HepG2 (cell line): ENCODE results near the gene CHAF1A. TPM values are rescaled to one million over a fixed set of nuclear protein-coding genes. Genes with fewer than 3 reads are reported as not detected.

Source experiments
- ATAC-seq: fragments of 200-7000 bp; cut with Tn5 transposase; 3 replicates; pipeline ENCODE4 v1.9.1; 2020; ENCODE audit warnings: mild to moderate bottlenecking, moderate library complexity
- BruUV-seq: library from RNA; stranded (reverse); fragments of 400-500 nt; replicated peaks from 2 replicates; lab custom pipeline; 2021; lab: Mats Ljungman, UMichigan
- CTCF ChIA-PET: fragments of 300-600 bp; formaldehyde crosslinking; extraction: SDS; loops from one replicate; lab custom pipeline; 2021; ENCODE audit warnings: low total read pairs, inconsistent platforms, low intra/inter-chr PET ratio; lab: Yijun Ruan, JAX
- POLR2A ChIA-PET: fragments of 350-600 bp; sonication (Branson Sonifier 250); formaldehyde crosslinking; loops from one replicate; lab custom pipeline; 2020; ENCODE audit warnings: antibody characterized with exemption, inconsistent platforms; lab: Yijun Ruan, JAX
- DNase-seq: peaks from one replicate; pipeline ENCODE4 v3.0.0-alpha.2; 2015; ENCODE audit warnings: low spot score
- FAIRE-seq: peaks from 3 replicates; lab custom pipeline; 2011; peaks lifted over from hg19 to GRCh38; lab: Jason Lieb, UNC
- H2AFZ ChIP-seq: one replicate; pipeline ENCODE4 v1.6.1; 2011; ENCODE audit warnings: low read length, inconsistent platforms
- H3K27ac ChIP-seq: fragments of 300-600 bp; 3 replicates; pipeline ENCODE4 v1.8.0; 2011; ENCODE audit warnings: mixed run types, mild to moderate bottlenecking, mixed read lengths, low read length, inconsistent platforms; ENCODE audit not compliant: insufficient read depth; ENCODE audit errors: extremely low read length
- H3K27me3 ChIP-seq, 2 experiments: fragments of 200-600 bp in 1 of 2; 2 replicates in 1 of 2; 3 replicates in 1 of 2; pipeline versions ENCODE4 v1.6.0 to v1.8.0; 2011; ENCODE audit warnings: low read length in 2 of 2, mild to moderate bottlenecking in 2 of 2, moderate library complexity in 2 of 2, inconsistent platforms in 1 of 2; ENCODE audit not compliant: insufficient read depth in 2 of 2, control insufficient read depth in 1 of 2
- H3K36me3 ChIP-seq, 2 experiments: fragments of 200-600 bp in 1 of 2; replicated peaks in 1 of 2; 2 replicates in 1 of 2; 3 replicates in 1 of 2; pipeline versions ENCODE4 v1.5.1 to v1.8.0; 2011; ENCODE audit warnings: low read length in 2 of 2, inconsistent platforms in 1 of 2; ENCODE audit not compliant: insufficient read depth in 2 of 2, control insufficient read depth in 1 of 2
- H3K4me1 ChIP-seq: 2 replicates; pipeline ENCODE4 v1.5.1; 2012; ENCODE audit warnings: low read length, inconsistent platforms; ENCODE audit not compliant: insufficient read depth
- H3K4me2 ChIP-seq: 2 replicates; pipeline ENCODE4 v1.6.0; 2011; ENCODE audit warnings: low read depth, low read length, inconsistent platforms
- H3K4me3 ChIP-seq, 3 experiments: fragments of 200-600 bp in 1 of 3; sonication (generic), shearing (Covaris generic) in 1 of 3; replicated peaks in 1 of 3; 2 replicates each; pipeline ENCODE4 v1.5.1; 2011 to 2016; ENCODE audit warnings: low read length in 3 of 3, inconsistent platforms in 2 of 3, low read depth in 2 of 3, mild to moderate bottlenecking in 2 of 3, control low read depth in 1 of 3, mixed read lengths in 1 of 3; ENCODE audit not compliant: insufficient read depth in 1 of 3
- H3K79me2 ChIP-seq: one replicate; pipeline ENCODE4 v1.6.1; 2011; ENCODE audit warnings: low read length, inconsistent platforms; ENCODE audit not compliant: insufficient read depth
- H3K9ac ChIP-seq: 2 replicates; pipeline ENCODE4 v1.6.0; 2011; ENCODE audit warnings: mild to moderate bottlenecking, low read depth, low read length, inconsistent platforms; ENCODE audit not compliant: insufficient read depth
- H3K9me3 ChIP-seq: 2 replicates; pipeline ENCODE4 v1.5.1; 2012; ENCODE audit warnings: mild to moderate bottlenecking, low read length
- H4K20me1 ChIP-seq: 2 replicates; pipeline ENCODE4 v1.6.0; 2011; ENCODE audit warnings: inconsistent platforms, mild to moderate bottlenecking, low read length, moderate library complexity; ENCODE audit not compliant: insufficient read depth
- ADNP ChIP-seq: sonication (generic); formaldehyde crosslinking; IDR thresholded peaks from 2 replicates; pipeline ENCODE4 v1.4.0; 2020; ENCODE audit warnings: missing genetic modification reagents
- AGO1 ChIP-seq: fragments of 200-400 bp; formaldehyde crosslinking; IDR thresholded peaks from 2 replicates; pipeline ENCODE4 v1.6.1; 2017; ENCODE audit warnings: mild to moderate bottlenecking, low read depth, low read length, moderate library complexity; ENCODE audit not compliant: poor library complexity, severe bottlenecking
- AGO2 ChIP-seq: fragments of 200-400 bp; formaldehyde crosslinking; optimal IDR thresholded peaks from 2 replicates; pipeline ENCODE3; 2017; ENCODE audit warnings: mild to moderate bottlenecking, low read depth, low read length, moderate library complexity
- HMGA1 ChIP-seq: sonication (generic); formaldehyde crosslinking; conservative IDR thresholded peaks from 2 replicates; pipeline ENCODE4 v1.4.0; 2020; ENCODE audit warnings: missing genetic modification reagents
- HNRNPL ChIP-seq: fragments of 200-400 bp; formaldehyde crosslinking; IDR thresholded peaks from 2 replicates; pipeline ENCODE4 v1.6.1; 2017; ENCODE audit warnings: mild to moderate bottlenecking, low read depth, low read length
- KMT2B ChIP-seq: IDR thresholded peaks from 2 replicates; pipeline ENCODE4 v1.6.1; 2016; ENCODE audit warnings: missing genetic modification reagents, missing compliant biosample characterization
- MAX ChIP-seq: IDR thresholded peaks from 2 replicates; pipeline ENCODE4 v1.6.1; 2012; ENCODE audit warnings: inconsistent platforms
- MNT ChIP-seq: fragments of 450-650 bp; IDR thresholded peaks from 2 replicates; pipeline ENCODE4 v1.6.1; 2016
- MTF1 ChIP-seq: sonication (generic); formaldehyde crosslinking; IDR thresholded peaks from 2 replicates; pipeline ENCODE4 v1.5.0; 2020; ENCODE audit warnings: missing genetic modification reagents
- NFIC ChIP-seq: IDR thresholded peaks from 2 replicates; pipeline ENCODE4 v1.6.1; 2012; ENCODE audit warnings: mild to moderate bottlenecking, low read length, inconsistent platforms
- RFX5 ChIP-seq: IDR thresholded peaks from 2 replicates; pipeline ENCODE4 v1.6.1; 2011; ENCODE audit warnings: low read depth, low read length, improper control_type of control experiment
- SAP130 ChIP-seq: IDR thresholded peaks from 2 replicates; pipeline ENCODE4 v1.6.1; 2016; ENCODE audit warnings: low read depth
- SP140L ChIP-seq: sonication (generic); formaldehyde crosslinking; IDR thresholded peaks from 2 replicates; pipeline ENCODE4 v1.4.0; 2020; ENCODE audit warnings: missing genetic modification reagents, borderline replicate concordance
- SRSF4 ChIP-seq: fragments of 200-400 bp; formaldehyde crosslinking; IDR thresholded peaks from one replicate; pipeline ENCODE4 v1.6.1; 2018; ENCODE audit warnings: mild to moderate bottlenecking, low read depth, low read length, moderate library complexity; ENCODE audit not compliant: poor library complexity, severe bottlenecking
- STAG1 ChIP-seq: sonication (generic); formaldehyde crosslinking; IDR thresholded peaks from 2 replicates; pipeline ENCODE4 v1.4.0; 2020; ENCODE audit warnings: missing genetic modification reagents
- ZBTB33 ChIP-seq: sonication (generic); formaldehyde crosslinking; IDR thresholded peaks from 2 replicates; pipeline ENCODE4 v1.4.0; 2020; ENCODE audit warnings: missing genetic modification reagents
- ZBTB38 ChIP-seq: sonication (generic); formaldehyde crosslinking; IDR thresholded peaks from 2 replicates; pipeline ENCODE4 v1.5.1; 2020; ENCODE audit warnings: mild to moderate bottlenecking, missing genetic modification reagents
- ZBTB8A ChIP-seq: sonication (generic); formaldehyde crosslinking; IDR thresholded peaks from 2 replicates; pipeline ENCODE4 v1.4.0; 2020; ENCODE audit warnings: mild to moderate bottlenecking, low read depth, missing genetic modification reagents, borderline replicate concordance
- ZNF589 ChIP-seq: sonication (generic); formaldehyde crosslinking; conservative IDR thresholded peaks from 2 replicates; pipeline ENCODE4 v1.8.0; 2022; ENCODE audit warnings: mild to moderate bottlenecking, moderate library complexity, missing genetic modification reagents
- ZNF772 ChIP-seq: sonication (generic); formaldehyde crosslinking; IDR thresholded peaks from 2 replicates; pipeline ENCODE4 v1.5.0; 2020; ENCODE audit warnings: mild to moderate bottlenecking, missing genetic modification reagents
- ZNF841 ChIP-seq: sonication (generic); formaldehyde crosslinking; IDR thresholded peaks from 2 replicates; pipeline ENCODE4 v1.8.1; 2023; ENCODE audit warnings: missing genetic modification reagents, borderline replicate concordance
- ZSCAN21 ChIP-seq: sonication (generic); formaldehyde crosslinking; IDR thresholded peaks from 2 replicates; pipeline ENCODE4 v1.8.0; 2022; ENCODE audit warnings: mild to moderate bottlenecking, missing genetic modification reagents, moderate library complexity, borderline replicate concordance
- WGBS: methylation state at CpG from one replicate; pipeline ENCODE4 v1.1.6; 2017; ENCODE audit warnings: low lambda C conversion rate; 5-methylcytosine and 5-hydroxymethylcytosine counted together
- in situ Hi-C: cut with HindIII; loops from 2 replicates; pipeline ENCODE4 v1.10.0; 2017; ENCODE audit warnings: low pct_unique_long_range_greater_than_20kb; ENCODE audit not compliant: extremely low pct_ligation_motif_present
- intact Hi-C: fragments of 100-400 bp; cut with micrococcal nuclease; formaldehyde crosslinking; loops from one replicate; pipeline ENCODE4 v1.10.0; 2022; ENCODE audit not compliant: unreplicated experiment
- polyA plus RNA-seq, 8 experiments: library from polyadenylated mRNA; depleted of rRNA in 3 of 8; stranded (reverse) in 7 of 8; unstranded in 1 of 8; fragments of >200 nt; fragmentation: Illumina TruSeq in 4 of 8; extraction: Trizol in 4 of 8; gene quantifications; 2 replicates each; pipeline versions ENCODE4 v1.2.1 to v1.2.3, GENCODE V29; 2011 to 2016; ENCODE audit warnings: low read depth in 4 of 8, missing spikeins in 1 of 8, mixed read lengths in 1 of 8; ENCODE audit not compliant: insufficient read depth in 1 of 8
- total RNA-seq, 5 experiments: library from RNA; depleted of rRNA; stranded (reverse); fragments of >200 nt; fragmentation: Illumina TruSeq; extraction: Trizol; gene quantifications; 2 replicates each; pipeline ENCODE4 v1.2.3, GENCODE V29; 2016; ENCODE audit warnings: low read depth in 1 of 5

The CHAF1A gene
- total and polyA plus RNA-seq, 2 of the 13 experiments (the other 11 are each of a cell fraction or from before 2014, with no cell fraction given) = 11.0 to 34.8 TPM

- in situ Hi-C loops = no loop called here
- BruUV-seq = no TSS peak
- TF ChIP-seq AGO2 (peak; percentile 70), ZNF772 (no peak), SP140L (CRISPR knock-in tag) (no peak), ADNP (CRISPR knock-in tag) (no peak), KMT2B (CRISPR knock-in tag) (no peak), MAX (peak; percentile 20; the same call in 1 of the 2 replicates), HNRNPL (0 out of 2 replicates have a peak, but pooled peaks have one; percentile 66), ZNF589 (no peak), NFIC (no peak), ZNF841 (CRISPR knock-in tag) (0 out of 2 replicates have a peak, but pooled peaks have one; percentile 12), ZBTB33 (CRISPR knock-in tag) (peak; percentile 62; the same call in 1 of the 2 replicates), MTF1 (CRISPR knock-in tag) (no peak), SAP130 (CRISPR knock-in tag) (no peak), ZBTB8A (CRISPR knock-in tag) (no peak), MNT (peak; percentile 76), RFX5 (no peak), ZSCAN21 (CRISPR knock-in tag) (0 out of 2 replicates have a peak, but pooled peaks have one; percentile 27), STAG1 (CRISPR knock-in tag) (peak; percentile 44), HMGA1 (CRISPR knock-in tag) (no peak), SRSF4 (no peak), AGO1 (peak; percentile 76), ZBTB38 (CRISPR knock-in tag) (peak; percentile 42; the same call in 1 of the 2 replicates)
Observed at GRCh38 chr19:4362831-4363545, 39.5 kb upstream of the CHAF1A start.

More at GRCh38 chr19:4362831-4363545, 39.5 kb upstream of the CHAF1A start:
- H3K4me3 ChIP-seq = no peak overlapping the region
- H4K20me1 ChIP-seq = no peaks in the 10 kb centered on the region
- ChIA-PET CTCF (interaction anchor here (0.7 kb wide), 1 partner anchor 37 kb away, joined by 3 read pairs; no protein-coding TSS in a partner anchor), POLR2A (interaction anchor here (1.4 to 2.7 kb wide), 3 partner anchors 12 to 31 kb away, joined by 5 to 11 read pairs (median 10); partner anchors contain the start of gene MPND)
- no peaks in the 10 kb centered on the region for H3K4me1 ChIP-seq
- FAIRE-seq = no peak
- no peak overlapping the region for H2AFZ ChIP-seq
- no peak overlapping the region for H3K9ac ChIP-seq
- 93% methylated on average over 3 of the region's 22 CpGs for WGBS
- H3K36me3 ChIP-seq = peaks cover 30 to 69% of the 10 kb centered on the region in 2 experiments; a peak in 4 of 5 replicates
- H3K4me2 ChIP-seq = no peak overlapping the region
- no peak for DNase-seq
- peak; percentile 9 for ATAC-seq
- peaks cover 2% of the 10 kb centered on the region for H3K79me2 ChIP-seq
- no peaks in the 10 kb centered on the region for H3K27me3 ChIP-seq
- intact Hi-C loops = no loop called here
- H3K27ac ChIP-seq = no peak overlapping the region
- no peaks in the 10 kb centered on the region for H3K9me3 ChIP-seq
